Natural killer cell treated with Interleukin-12 subunit alpha and Interleukin-12 subunit beta and Interleukin-15 and Interleukin-18, amount 100 ng/mL, for 72 hours (primary cell): ENCODE results near the gene SLC38A3. TPM values are rescaled to one million over a fixed set of nuclear protein-coding genes. Genes with fewer than 3 reads are reported as not detected.

Experiments used
- ATAC-seq, 2 donors: fragments of 150-1000 bp; cut with Tn5 transposase in 1 of 2; sonication (Bioruptor Pico), chemical (Tn5 transposase) in 1 of 2; 2 replicates each; pipeline ENCODE4 v1.10.0; 2021
- DNase-seq: peaks from one replicate; pipeline ENCODE4 v3.0.0; 2022; ENCODE audit warnings: low spot score
- H3K27ac Mint-ChIP-seq, 2 donors: 1 replicate in 1 of 2; 2 replicates in 1 of 2; pipeline ENCODE4 v1.8.0; 2022; ENCODE audit warnings: mixed read lengths in 2 of 2, mild to moderate bottlenecking in 1 of 2, moderate library complexity in 1 of 2
- H3K27me3 Mint-ChIP-seq, 2 donors: 1 replicate in 1 of 2; 2 replicates in 1 of 2; pipeline ENCODE4 v1.8.0; 2022; ENCODE audit warnings: mixed read lengths in 2 of 2
- H3K36me3 Mint-ChIP-seq: one replicate; pipeline ENCODE4 v1.8.0; 2022; ENCODE audit warnings: mixed read lengths
- H3K4me1 Mint-ChIP-seq, 2 donors: 1 replicate in 1 of 2; 2 replicates in 1 of 2; pipeline ENCODE4 v1.8.0; 2022; ENCODE audit warnings: low read depth in 2 of 2, mixed read lengths in 2 of 2, mild to moderate bottlenecking in 1 of 2
- H3K4me3 Mint-ChIP-seq: one replicate; pipeline ENCODE4 v1.8.0; 2022; ENCODE audit warnings: mixed read lengths
- H3K9me3 Mint-ChIP-seq: 2 replicates; pipeline ENCODE4 v1.8.0; 2022; ENCODE audit warnings: mixed read lengths
- total RNA-seq, 2 donors: library from RNA; stranded (reverse); gene quantifications; one replicate each; pipeline ENCODE4 v1.2.3, GENCODE V29; 2022

SLC38A3 gene
- total RNA-seq, 2 donors from 2014 or later: not detected

- no peak for DNase-seq
- Mint-ChIP-seq H3K4me3 (no peak overlapping the region), H3K9me3 (no peaks in the 10 kb centered on the region), H3K27me3 (no peaks in the 10 kb centered on the region), H3K4me1 (peaks cover 23 to 29% of the 10 kb centered on the region in 2 donors), H3K36me3 (no peaks in the 10 kb centered on the region), H3K27ac (no peak overlapping the region)
- no peak for ATAC-seq
These were observed 25.2 kb downstream of the SLC38A3 start for GRCh38 chr3:50230104-50230793.

- no peak for ATAC-seq
- H3K4me1 Mint-ChIP-seq: peaks cover 26 to 27% of the 10 kb centered on the region in 2 donors
- H3K27ac Mint-ChIP-seq: no peak overlapping the region
- no peaks in the 10 kb centered on the region for H3K27me3 Mint-ChIP-seq
- H3K9me3 Mint-ChIP-seq: no peaks in the 10 kb centered on the region
- no peak for DNase-seq
- no peaks in the 10 kb centered on the region for H3K36me3 Mint-ChIP-seq
- H3K4me3 Mint-ChIP-seq: no peak overlapping the region
These were observed 25.7 kb downstream of the SLC38A3 start for GRCh38 chr3:50230794-50231125.

GRCh38 chr3:50231581-50231980, 26.5 kb downstream of the SLC38A3 start:
- DNase-seq: no peak
- Mint-ChIP-seq H3K27ac (peak overlapping the region in 1 of 2 donors; percentile 19), H3K9me3 (no peaks in the 10 kb centered on the region), H3K4me1 (peaks cover 24 to 25% of the 10 kb centered on the region in 2 donors), H3K4me3 (no peak overlapping the region), H3K27me3 (no peaks in the 10 kb centered on the region), H3K36me3 (no peaks in the 10 kb centered on the region)
- no peak for ATAC-seq

GRCh38 chr3:50232303-50232702, 27.2 kb downstream of the SLC38A3 start:
- Mint-ChIP-seq H3K9me3 (no peaks in the 10 kb centered on the region), H3K27me3 (no peaks in the 10 kb centered on the region), H3K4me3 (no peak overlapping the region), H3K27ac (no peak overlapping the region), H3K4me1 (peaks cover 20 to 26% of the 10 kb centered on the region in 2 donors), H3K36me3 (no peaks in the 10 kb centered on the region)
- no peak for ATAC-seq
- no peak for DNase-seq

- ATAC-seq: no peak
- no peaks in the 10 kb centered on the region for H3K9me3 Mint-ChIP-seq
- H3K36me3 Mint-ChIP-seq: no peaks in the 10 kb centered on the region
- H3K27ac Mint-ChIP-seq: peak overlapping the region in 1 of 2 donors; percentile 51
- no peak for DNase-seq
- H3K4me1 Mint-ChIP-seq: peaks cover 11 to 26% of the 10 kb centered on the region in 2 donors
- no peaks in the 10 kb centered on the region for H3K27me3 Mint-ChIP-seq
- H3K4me3 Mint-ChIP-seq: no peak overlapping the region
These were observed 28.1 kb downstream of the SLC38A3 start for GRCh38 chr3:50233176-50233575.

GRCh38 chr3:50235716-50236483, 30.8 kb downstream of the SLC38A3 start, which contains the start of gene GNAI2:
TSS of gene GNAI2 (plus strand) at chr3:50236204. CDS start at chr3:50236336, 132 bp downstream.
- H3K27me3 Mint-ChIP-seq: no peaks in the 10 kb centered on the region
- no peaks in the 10 kb centered on the region for H3K36me3 Mint-ChIP-seq
- H3K4me3 Mint-ChIP-seq: peak within 1 kb of the TSS; percentile 95
- no peaks in the 10 kb centered on the region for H3K9me3 Mint-ChIP-seq
- ATAC-seq (peak; percentile 95 to 96), DNase-seq (peak; percentile 99)
- peaks cover 17 to 37% of the 10 kb centered on the region in 2 donors for H3K4me1 Mint-ChIP-seq
- peak within 1 kb of the TSS; percentile 97 to 99 for H3K27ac Mint-ChIP-seq

- peaks cover 20 to 42% of the 10 kb centered on the region in 2 donors for H3K4me1 Mint-ChIP-seq
- no peaks in the 10 kb centered on the region for H3K27me3 Mint-ChIP-seq
- peak overlapping the region; percentile 97 to 99 for H3K27ac Mint-ChIP-seq
- peak overlapping the region; percentile 95 for H3K4me3 Mint-ChIP-seq
- no peaks in the 10 kb centered on the region for H3K9me3 Mint-ChIP-seq
- no peak for ATAC-seq
- DNase-seq: no peak
- no peaks in the 10 kb centered on the region for H3K36me3 Mint-ChIP-seq
These were observed 31.5 kb downstream of the SLC38A3 start for GRCh38 chr3:50236484-50237132.

- DNase-seq (no peak), ATAC-seq (no peak)
- H3K27me3 Mint-ChIP-seq: no peaks in the 10 kb centered on the region
- no peaks in the 10 kb centered on the region for H3K9me3 Mint-ChIP-seq
- peak overlapping the region; percentile 95 for H3K4me3 Mint-ChIP-seq
- peaks cover 26 to 47% of the 10 kb centered on the region in 2 donors for H3K4me1 Mint-ChIP-seq
- peak overlapping the region; percentile 97 to 99 for H3K27ac Mint-ChIP-seq
- no peaks in the 10 kb centered on the region for H3K36me3 Mint-ChIP-seq
These were observed 32.1 kb downstream of the SLC38A3 start for GRCh38 chr3:50237133-50237651.

- Mint-ChIP-seq H3K4me3 (peak overlapping the region; percentile 95), H3K36me3 (no peaks in the 10 kb centered on the region), H3K27ac (peak overlapping the region; percentile 97 to 99), H3K27me3 (no peaks in the 10 kb centered on the region), H3K9me3 (no peaks in the 10 kb centered on the region), H3K4me1 (peaks cover 34 to 52% of the 10 kb centered on the region in 2 donors)
- DNase-seq (peak; percentile 95), ATAC-seq (peak; percentile 67 to 76)
These were observed 32.9 kb downstream of the SLC38A3 start for GRCh38 chr3:50237754-50238548.

GRCh38 chr3:50238549-50239026, 33.5 kb downstream of the SLC38A3 start:
- Mint-ChIP-seq H3K27ac (peak overlapping the region; percentile 97 to 99), H3K4me3 (peak overlapping the region; percentile 95), H3K4me1 (peaks cover 38 to 54% of the 10 kb centered on the region in 2 donors), H3K36me3 (no peaks in the 10 kb centered on the region), H3K9me3 (no peaks in the 10 kb centered on the region), H3K27me3 (no peaks in the 10 kb centered on the region)
- DNase-seq (no peak), ATAC-seq (no peak)

GRCh38 chr3:50239649-50240048, 34.6 kb downstream of the SLC38A3 start:
- H3K27ac Mint-ChIP-seq: peak overlapping the region; percentile 97 to 99
- no peaks in the 10 kb centered on the region for H3K36me3 Mint-ChIP-seq
- no peaks in the 10 kb centered on the region for H3K9me3 Mint-ChIP-seq
- H3K4me1 Mint-ChIP-seq: peaks cover 47 to 61% of the 10 kb centered on the region in 2 donors
- peak overlapping the region; percentile 95 for H3K4me3 Mint-ChIP-seq
- H3K27me3 Mint-ChIP-seq: no peaks in the 10 kb centered on the region
- no peak for ATAC-seq
- no peak for DNase-seq

GRCh38 chr3:50241163-50241562, 36.1 kb downstream of the SLC38A3 start:
- Mint-ChIP-seq H3K4me3 (peak overlapping the region; percentile 96), H3K27ac (peak overlapping the region; percentile 97 to 99), H3K9me3 (no peaks in the 10 kb centered on the region), H3K27me3 (no peaks in the 10 kb centered on the region), H3K36me3 (no peaks in the 10 kb centered on the region), H3K4me1 (peaks cover 61 to 65% of the 10 kb centered on the region in 2 donors)
- DNase-seq (no peak), ATAC-seq (no peak)
